HG02938 (cell line): ENCODE measurements around the gene OMA1.
A peak's percentile ranks its signal among the peaks of the same experiment; 100 is the strongest.
"Not testable (repeated sequence)": the region's sequence is repeated elsewhere in the genome, so short reads cannot be mapped to it uniquely, and the experiment has no call there.

Experiments used
- ATAC-seq: cut with Tn5 transposase; IDR thresholded peaks from one replicate; pipeline ENCODE4 v1.9.1; 2021; ENCODE audit warnings: mild to moderate bottlenecking, moderate library complexity; ENCODE audit not compliant: unreplicated experiment

Gene OMA1

GRCh38 chr1:58546520-58547308, at the start of gene OMA1:
TSS of gene OMA1 (minus strand) at chr1:58546726. CDS start at chr1:58539294, 7,432 bp downstream.
- peak; percentile 92 for ATAC-seq

- no peak for ATAC-seq
Observed at GRCh38 chr1:58594546-58594945, 48.0 kb upstream of the OMA1 start.

- ATAC-seq, result no peak
Observed at GRCh38 chr1:58592522-58593134, 46.1 kb upstream of the OMA1 start.

GRCh38 chr1:58591806-58592205, 45.3 kb upstream of the OMA1 start:
- ATAC-seq, result no peak

- no peak for ATAC-seq
Observed at GRCh38 chr1:58590019-58590418, 43.5 kb upstream of the OMA1 start.

GRCh38 chr1:58588396-58588795, 41.9 kb upstream of the OMA1 start:
- ATAC-seq, result no peak

GRCh38 chr1:58587667-58588066, 41.1 kb upstream of the OMA1 start:
- no peak for ATAC-seq

- ATAC-seq, result no peak
Observed at GRCh38 chr1:58586271-58586670, 39.7 kb upstream of the OMA1 start.

- ATAC-seq, result no peak
Observed at GRCh38 chr1:58585581-58586151, 39.1 kb upstream of the OMA1 start.

- ATAC-seq, result no peak
Observed at GRCh38 chr1:58585166-58585565, 38.6 kb upstream of the OMA1 start.

- ATAC-seq, result peak; percentile 65
Observed at GRCh38 chr1:58584082-58584895, 37.8 kb upstream of the OMA1 start.

GRCh38 chr1:58583496-58583895, 37.0 kb upstream of the OMA1 start:
- no peak for ATAC-seq

GRCh38 chr1:58582143-58582542, 35.6 kb upstream of the OMA1 start:
- ATAC-seq, result not testable (repeated sequence)

GRCh38 chr1:58581641-58582040, 35.1 kb upstream of the OMA1 start:
- no peak for ATAC-seq

GRCh38 chr1:58580186-58580585, 33.7 kb upstream of the OMA1 start:
- ATAC-seq, result no peak

GRCh38 chr1:58577654-58578030, 31.1 kb upstream of the OMA1 start:
- no peak for ATAC-seq

GRCh38 chr1:58576727-58577653, 30.5 kb upstream of the OMA1 start, which contains the start of gene TACSTD2:
TSS of gene TACSTD2 (minus strand) at chr1:58577252. CDS start at chr1:58577156, 96 bp downstream.
- no peak for ATAC-seq

- ATAC-seq, result no peak
Observed at GRCh38 chr1:58576325-58576726, 29.8 kb upstream of the OMA1 start.

GRCh38 chr1:58575551-58576324, 29.2 kb upstream of the OMA1 start:
- ATAC-seq, result no peak
